ENCODE measurements around the gene STK33. TPM values are rescaled to one million over a fixed set of nuclear protein-coding genes. Genes with fewer than 3 reads are reported as not detected.

STK33 gene
- polyA plus RNA-seq, 1 donor from 2014 or later, result 13.9 TPM

DNA sequence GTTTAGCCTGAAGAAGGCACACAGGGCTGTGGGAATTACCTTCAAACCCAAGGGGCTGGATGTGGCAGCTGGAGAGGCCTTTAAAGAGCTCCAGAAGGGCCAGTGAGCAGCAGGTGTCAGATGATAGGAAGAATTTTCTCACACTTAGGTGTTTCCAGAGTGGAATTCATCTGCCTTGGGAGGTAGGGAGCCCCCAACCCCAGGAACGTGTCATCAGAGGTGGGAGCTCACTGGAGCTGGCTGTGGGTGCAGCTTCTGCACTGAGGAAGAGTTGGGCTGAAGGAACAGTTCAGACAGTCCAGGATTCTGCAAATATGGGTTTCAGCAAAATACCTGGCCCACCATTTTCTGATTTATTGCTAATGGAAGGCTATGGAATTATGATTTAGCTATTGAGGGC, 210.8 kb downstream of the STK33 start:
- no peaks in the 10 kb centered on the region for H4K20me1 ChIP-seq (ENCODE audit: insufficient read depth)
- H3K9me2 ChIP-seq (ENCODE audit: insufficient read depth, low read length), result no peaks in the 10 kb centered on the region
- H3K27ac ChIP-seq (ENCODE audit: low read length), result no peak overlapping the region
- H3K4me3 ChIP-seq (ENCODE audit: low read length), result no peak overlapping the region
- no peak overlapping the region for H3K4me2 ChIP-seq (ENCODE audit: low read length)
- no peaks in the 10 kb centered on the region for H3K79me2 ChIP-seq (replicated peaks; ENCODE audit: insufficient read depth, low read length)
- no peaks in the 10 kb centered on the region for H3F3A ChIP-seq (ENCODE audit: insufficient read depth, low read length, poor library complexity, severe bottlenecking)
- TF ChIP-seq EP300 (conservative IDR thresholded peaks at IDR 0.05; ENCODE audit: poor library complexity, severe bottlenecking) (no peak), TAF1 (IDR thresholded peaks at IDR 0.05; ENCODE audit: low read depth) (no peak), POLR2AphosphoS5 (IDR thresholded peaks at IDR 0.05) (no peak)
- no peaks in the 10 kb centered on the region for H3K9me3 ChIP-seq (ENCODE audit: low read length)
- no peaks in the 10 kb centered on the region for H3K27me3 ChIP-seq (ENCODE audit: insufficient read depth, low read depth, low read length)
- H3K9ac ChIP-seq (ENCODE audit: low read length), result no peak overlapping the region
- no peaks in the 10 kb centered on the region for H3K36me3 ChIP-seq (ENCODE audit: insufficient read depth, low read length)
- H2AFZ ChIP-seq (ENCODE audit: low read depth, low read length), result no peak overlapping the region

DNA sequence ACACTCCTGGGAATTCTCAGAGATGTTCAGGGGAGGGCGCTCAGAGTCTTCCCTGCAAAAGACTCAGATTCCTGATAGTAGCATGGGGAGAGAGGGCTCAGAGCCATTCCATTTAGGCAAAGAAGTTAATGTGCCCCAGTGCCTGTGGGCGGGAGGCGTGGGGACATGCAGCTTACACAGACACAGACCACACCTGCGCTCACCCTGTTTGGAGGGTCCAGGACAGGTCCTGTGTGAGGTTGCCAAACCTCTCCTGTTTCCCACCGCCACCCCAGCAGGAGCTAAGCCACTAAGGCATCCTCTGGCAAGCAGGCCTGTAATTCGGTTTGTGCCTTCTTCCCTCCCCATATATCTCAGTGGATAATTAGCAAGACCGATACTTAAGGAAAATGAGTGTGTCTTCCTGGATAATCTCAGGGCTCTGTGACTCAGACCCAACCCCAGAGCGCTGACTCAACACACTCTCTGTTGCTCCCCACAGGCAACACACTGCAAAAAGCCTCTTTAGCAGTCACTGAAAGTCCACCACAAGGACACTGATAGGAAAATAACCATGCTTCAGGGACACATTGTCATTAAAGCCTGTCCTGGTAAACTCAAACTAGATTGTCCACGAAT, 211.5 kb downstream of the STK33 start:
- H3K27ac ChIP-seq (ENCODE audit: low read length), result no peak overlapping the region
- no peaks in the 10 kb centered on the region for H4K20me1 ChIP-seq (ENCODE audit: insufficient read depth)
- no peak overlapping the region for H2AFZ ChIP-seq (ENCODE audit: low read depth, low read length)
- no peaks in the 10 kb centered on the region for H3K36me3 ChIP-seq (ENCODE audit: insufficient read depth, low read length)
- H3K9me3 ChIP-seq (ENCODE audit: low read length), result no peaks in the 10 kb centered on the region
- no peaks in the 10 kb centered on the region for H3K9me2 ChIP-seq (ENCODE audit: insufficient read depth, low read length)
- no peaks in the 10 kb centered on the region for H3K79me2 ChIP-seq (replicated peaks; ENCODE audit: insufficient read depth, low read length)
- H3F3A ChIP-seq (ENCODE audit: insufficient read depth, low read length, poor library complexity, severe bottlenecking), result no peaks in the 10 kb centered on the region
- H3K4me3 ChIP-seq (ENCODE audit: low read length), result no peak overlapping the region
- H3K4me2 ChIP-seq (ENCODE audit: low read length), result no peak overlapping the region
- H3K9ac ChIP-seq (ENCODE audit: low read length), result no peak overlapping the region
- no peak for TF ChIP-seq TAF1 (IDR thresholded peaks at IDR 0.05; ENCODE audit: low read depth)
- TF ChIP-seq CTCF (IDR thresholded peaks at IDR 0.05; ENCODE audit: poor library complexity, severe bottlenecking), result no peak
- TF ChIP-seq, protein P1, sequence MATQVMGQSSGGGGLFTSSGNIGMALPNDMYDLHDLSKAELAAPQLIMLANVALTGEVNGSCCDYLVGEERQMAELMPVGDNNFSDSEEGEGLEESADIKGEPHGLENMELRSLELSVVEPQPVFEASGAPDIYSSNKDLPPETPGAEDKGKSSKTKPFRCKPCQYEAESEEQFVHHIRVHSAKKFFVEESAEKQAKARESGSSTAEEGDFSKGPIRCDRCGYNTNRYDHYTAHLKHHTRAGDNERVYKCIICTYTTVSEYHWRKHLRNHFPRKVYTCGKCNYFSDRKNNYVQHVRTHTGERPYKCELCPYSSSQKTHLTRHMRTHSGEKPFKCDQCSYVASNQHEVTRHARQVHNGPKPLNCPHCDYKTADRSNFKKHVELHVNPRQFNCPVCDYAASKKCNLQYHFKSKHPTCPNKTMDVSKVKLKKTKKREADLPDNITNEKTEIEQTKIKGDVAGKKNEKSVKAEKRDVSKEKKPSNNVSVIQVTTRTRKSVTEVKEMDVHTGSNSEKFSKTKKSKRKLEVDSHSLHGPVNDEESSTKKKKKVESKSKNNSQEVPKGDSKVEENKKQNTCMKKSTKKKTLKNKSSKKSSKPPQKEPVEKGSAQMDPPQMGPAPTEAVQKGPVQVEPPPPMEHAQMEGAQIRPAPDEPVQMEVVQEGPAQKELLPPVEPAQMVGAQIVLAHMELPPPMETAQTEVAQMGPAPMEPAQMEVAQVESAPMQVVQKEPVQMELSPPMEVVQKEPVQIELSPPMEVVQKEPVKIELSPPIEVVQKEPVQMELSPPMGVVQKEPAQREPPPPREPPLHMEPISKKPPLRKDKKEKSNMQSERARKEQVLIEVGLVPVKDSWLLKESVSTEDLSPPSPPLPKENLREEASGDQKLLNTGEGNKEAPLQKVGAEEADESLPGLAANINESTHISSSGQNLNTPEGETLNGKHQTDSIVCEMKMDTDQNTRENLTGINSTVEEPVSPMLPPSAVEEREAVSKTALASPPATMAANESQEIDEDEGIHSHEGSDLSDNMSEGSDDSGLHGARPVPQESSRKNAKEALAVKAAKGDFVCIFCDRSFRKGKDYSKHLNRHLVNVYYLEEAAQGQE (IDR thresholded peaks at IDR 0.05; ENCODE audit: borderline replicate concordance), result no peak
- no peaks in the 10 kb centered on the region for H3K27me3 ChIP-seq (ENCODE audit: insufficient read depth, low read depth, low read length)

DNA sequence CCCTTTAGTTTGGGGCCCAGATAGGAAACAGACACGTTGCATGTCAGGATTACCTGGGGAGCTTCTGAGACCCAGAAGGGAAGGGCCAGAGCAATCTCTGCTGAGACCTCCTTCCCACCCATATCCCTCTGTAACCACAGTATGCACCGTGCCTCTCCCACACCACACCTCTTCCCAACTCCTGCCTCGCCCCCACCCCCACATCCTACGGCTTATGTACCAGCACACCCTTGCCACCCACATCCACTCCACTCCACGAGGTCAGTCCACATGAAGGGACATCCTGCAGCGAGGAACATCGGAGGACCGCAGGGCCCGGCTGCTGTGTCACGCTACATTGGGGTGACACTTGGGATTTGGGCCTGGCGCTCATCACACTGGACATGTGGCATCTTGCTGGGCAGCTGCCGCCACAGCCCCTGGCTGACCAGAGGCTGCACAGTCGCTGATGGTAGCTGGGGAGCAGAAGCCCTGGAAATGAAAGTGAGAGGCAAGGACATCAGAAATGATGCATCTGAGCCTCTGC, 212.1 kb downstream of the STK33 start:
- no peaks in the 10 kb centered on the region for H3K9me3 ChIP-seq (ENCODE audit: low read length)
- H3K4me2 ChIP-seq (ENCODE audit: low read length), result no peak overlapping the region
- TF ChIP-seq CTCF (IDR thresholded peaks at IDR 0.05; ENCODE audit: poor library complexity, severe bottlenecking), result no peak
- no peak for TF ChIP-seq TAF1 (IDR thresholded peaks at IDR 0.05; ENCODE audit: low read depth)
- TF ChIP-seq POLR2AphosphoS5 (IDR thresholded peaks at IDR 0.05), result no peak
- TF ChIP-seq EP300 (conservative IDR thresholded peaks at IDR 0.05; ENCODE audit: poor library complexity, severe bottlenecking), result no peak
- no peak for TF ChIP-seq SMC3 (conservative IDR thresholded peaks at IDR 0.05; ENCODE audit: poor library complexity)
- no peak for TF ChIP-seq EZH2 (IDR thresholded peaks at IDR 0.05; ENCODE audit: borderline replicate concordance, insufficient read depth, low read length, poor library complexity, severe bottlenecking)
- TF ChIP-seq MXI1 (conservative IDR thresholded peaks at IDR 0.05; ENCODE audit: poor library complexity, severe bottlenecking), result no peak
- TF ChIP-seq, protein P1 (IDR thresholded peaks at IDR 0.05; ENCODE audit: borderline replicate concordance), result no peak
- TF ChIP-seq RAD21 (conservative IDR thresholded peaks at IDR 0.05), result no peak

More for the DNA sequence above, 212.1 kb downstream of the STK33 start:
- Histone ChIP-seq H2AFZ (ENCODE audit: low read depth, low read length) (no peak overlapping the region), H3K9me2 (ENCODE audit: insufficient read depth, low read length) (no peaks in the 10 kb centered on the region), H3K4me3 (ENCODE audit: low read length) (no peak overlapping the region), H3K9ac (ENCODE audit: low read length) (no peak overlapping the region), H3K79me2 (replicated peaks; ENCODE audit: insufficient read depth, low read length) (no peaks in the 10 kb centered on the region), H3K27me3 (ENCODE audit: insufficient read depth, low read depth, low read length) (no peaks in the 10 kb centered on the region), H3F3A (ENCODE audit: insufficient read depth, low read length, poor library complexity, severe bottlenecking) (no peaks in the 10 kb centered on the region), H3K27ac (ENCODE audit: low read length) (no peak overlapping the region), H4K20me1 (ENCODE audit: insufficient read depth) (no peaks in the 10 kb centered on the region), H3K36me3 (ENCODE audit: insufficient read depth, low read length) (no peaks in the 10 kb centered on the region)

Data from neural cell (in vitro differentiated cells).